HG02973 (cell line): Measurements from ENCODE around the gene PIK3R2.
"Not testable (repeated sequence)": the region's sequence is repeated elsewhere in the genome, so short reads cannot be mapped to it uniquely, and the experiment has no call there.

ENCODE experiments used
- ATAC-seq: cut with Tn5 transposase; IDR thresholded peaks from one replicate; pipeline ENCODE4 v1.9.1; 2021; ENCODE audit warnings: moderate library complexity; ENCODE audit not compliant: unreplicated experiment

The PIK3R2 gene

GRCh38 chr19:18198374-18198773 is 45.4 kb downstream of the PIK3R2 start:
- no peak for ATAC-seq

GRCh38 chr19:18202397-18202777 is 49.4 kb downstream of the PIK3R2 start:
- ATAC-seq = no peak

GRCh38 chr19:18202778-18203407 is 49.9 kb downstream of the PIK3R2 start:
- no peak for ATAC-seq

- ATAC-seq = peak; percentile 6
Measured at GRCh38 chr19:18203408-18203862, 50.5 kb downstream of the PIK3R2 start.

- ATAC-seq = peak; percentile 88
Measured at GRCh38 chr19:18203863-18204393, 51.0 kb downstream of the PIK3R2 start, which contains the start of gene RAB3A. TSS of gene RAB3A (minus strand) at chr19:18204042. CDS start at chr19:18202740, 1,302 bp downstream.

- peak; percentile 1 for ATAC-seq
Measured at GRCh38 chr19:18204394-18205199, 51.6 kb downstream of the PIK3R2 start.

- ATAC-seq = no peak
Measured at GRCh38 chr19:18205200-18205892, 52.4 kb downstream of the PIK3R2 start.

GRCh38 chr19:18206018-18206417 is 53.1 kb downstream of the PIK3R2 start:
- no peak for ATAC-seq

GRCh38 chr19:18208098-18208951 is 55.4 kb downstream of the PIK3R2 start:
- no peak for ATAC-seq

GRCh38 chr19:18209912-18210311 is 56.9 kb downstream of the PIK3R2 start:
- not testable (repeated sequence) for ATAC-seq

GRCh38 chr19:18211683-18212082 is 58.7 kb downstream of the PIK3R2 start:
- ATAC-seq = no peak

GRCh38 chr19:18214779-18215433 is 61.9 kb downstream of the PIK3R2 start:
- ATAC-seq = no peak

GRCh38 chr19:18216789-18217188 is 63.8 kb downstream of the PIK3R2 start:
- ATAC-seq = no peak

- no peak for ATAC-seq
Measured at GRCh38 chr19:18218159-18218558, 65.2 kb downstream of the PIK3R2 start.

GRCh38 chr19:18218600-18218999 is 65.6 kb downstream of the PIK3R2 start:
- no peak for ATAC-seq
